ENCODE measurements around the gene SEMA4G. TPM values are rescaled to one million over a fixed set of nuclear protein-coding genes. Genes with fewer than 3 reads are reported as not detected.
A peak's percentile ranks its signal among the peaks of the same experiment; 100 is the strongest.

The SEMA4G gene
- total RNA-seq, 3 donors from 2014 or later, result 68.5 to 176 (median 91.9) TPM

GRCh38 chr10:101015582-101015973, 46.3 kb downstream of the SEMA4G start:
- intact Hi-C loops (cut with DNase I, micrococcal nuclease), result no loop called here
- Histone ChIP-seq H3K9me3 (no peaks in the 10 kb centered on the region), H3K36me3 (ENCODE audit: low read depth) (no peaks in the 10 kb centered on the region), H3K4me1 (ENCODE audit: low read depth) (peaks cover 14% of the 10 kb centered on the region), H3K4me3 (no peak overlapping the region)
- no peak for ATAC-seq
- no peak for TF ChIP-seq CTCF (IDR thresholded peaks at IDR 0.05)
- no peak for DNase-seq

- intact Hi-C loops (cut with DNase I, micrococcal nuclease), result no loop called here
- DNase-seq, result no peak
- Histone ChIP-seq H3K4me1 (ENCODE audit: low read depth) (peaks cover 14% of the 10 kb centered on the region), H3K36me3 (ENCODE audit: low read depth) (no peaks in the 10 kb centered on the region), H3K4me3 (no peak overlapping the region), H3K9me3 (no peaks in the 10 kb centered on the region)
- no peak for ATAC-seq
- TF ChIP-seq CTCF (IDR thresholded peaks at IDR 0.05), result no peak
These were observed 47.5 kb downstream of the SEMA4G start for GRCh38 chr10:101016814-101017213.

DNA sequence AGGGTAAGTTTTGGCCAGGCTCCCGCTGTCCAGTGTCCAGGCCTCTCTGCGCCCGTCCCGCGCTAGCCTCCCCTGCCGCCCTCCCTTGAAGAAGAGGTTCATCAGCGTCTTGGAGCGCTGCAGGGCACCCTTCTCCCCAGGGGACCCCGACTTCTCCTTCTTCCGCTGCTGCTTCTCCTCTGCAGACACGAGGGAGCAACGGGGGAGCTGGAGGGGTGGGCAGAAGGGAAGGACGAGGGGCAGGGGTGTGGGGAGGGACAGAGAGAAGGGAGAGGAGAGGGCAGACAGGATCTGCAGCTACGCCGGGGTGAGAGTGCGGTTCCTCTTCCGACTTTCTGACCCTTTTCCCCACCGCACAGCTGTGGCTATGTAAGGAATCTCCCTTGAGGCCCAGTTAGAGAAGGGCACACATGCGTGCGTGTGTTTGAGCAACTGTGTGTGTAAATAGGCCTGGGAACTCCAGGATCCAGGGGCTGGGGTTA, 48.9 kb downstream of the SEMA4G start:
- Histone ChIP-seq H3K9me3 (no peaks in the 10 kb centered on the region), H3K36me3 (ENCODE audit: low read depth) (no peaks in the 10 kb centered on the region), H3K4me1 (ENCODE audit: low read depth) (peaks cover 10% of the 10 kb centered on the region), H3K4me3 (no peak overlapping the region)
- ATAC-seq (no peak), DNase-seq (no peak)
- intact Hi-C loops (cut with DNase I, micrococcal nuclease), result no loop called here
- TF ChIP-seq CTCF (IDR thresholded peaks at IDR 0.05), result no peak

GRCh38 chr10:101018600-101019439, 49.5 kb downstream of the SEMA4G start:
- TF ChIP-seq CTCF (IDR thresholded peaks at IDR 0.05), result peak; percentile 43
- no peaks in the 10 kb centered on the region for H3K36me3 ChIP-seq (ENCODE audit: low read depth)
- H3K4me3 ChIP-seq, result no peak overlapping the region
- peaks cover 6% of the 10 kb centered on the region for H3K4me1 ChIP-seq (ENCODE audit: low read depth)
- H3K9me3 ChIP-seq, result no peaks in the 10 kb centered on the region
- ATAC-seq (peak; percentile 73), DNase-seq (peak in 2 of 3 donors; percentile 89 to 92)
- intact Hi-C loops (cut with DNase I, micrococcal nuclease), result no loop called here

Small RNA genes lying within 50 kb of the gene (microRNA-seq; reads per million reads assigned to microRNA genes)
- not detected for gene MIR608

Other genes with a start within 250 kb of the SEMA4G start
- not detected for gene PAX2, start 223.9 kb upstream of the SEMA4G start, total RNA-seq
- 10 to 100 TPM; 23.0 to 31.1 (median 27.5) TPM for gene SLF2, start 56.5 kb upstream of the SEMA4G start, total RNA-seq
- gene MRPL43, start 18.0 kb downstream of the SEMA4G start, total RNA-seq, result 10 to 100 TPM; 61.3 to 82.3 (median 71.4) TPM
- gene TWNK, start 18.0 kb downstream of the SEMA4G start, total RNA-seq, result 1 to 10 TPM; 6.0 to 7.8 (median 7.0) TPM
- 10 to 100 TPM; 26.0 to 82.1 (median 31.5) TPM for gene LZTS2, start 30.3 kb downstream of the SEMA4G start, total RNA-seq
- gene PDZD7, start 61.6 kb downstream of the SEMA4G start, total RNA-seq, result under 1 TPM in 2 of 3 donors, not detected in 1; 0.28 to 0.43 TPM
- 10 to 100 TPM in 2 of 3 donors, 1 to 10 TPM in 1; 8.7 to 28.7 (median 28.0) TPM for gene SFXN3, start 61.7 kb downstream of the SEMA4G start, total RNA-seq
- 10 to 100 TPM in 2 of 3 donors, 1 to 10 TPM in 1; 8.5 to 20.0 (median 16.7) TPM for gene KAZALD1, start 92.5 kb downstream of the SEMA4G start, total RNA-seq
- gene TLX1, start 161.8 kb downstream of the SEMA4G start, total RNA-seq, result 1 to 10 TPM in 1 of 3 donors, under 1 TPM in 1, not detected in 1; 0.93 to 1.0 TPM